HG03196 (cell line): Measurements from ENCODE around the gene PEX1.
"Not testable (repeated sequence)": the region's sequence is repeated elsewhere in the genome, so short reads cannot be mapped to it uniquely, and the experiment has no call there.

ENCODE experiments used
- ATAC-seq: cut with Tn5 transposase; IDR thresholded peaks from one replicate; pipeline ENCODE4 v1.9.1; 2021; ENCODE audit not compliant: unreplicated experiment

The PEX1 gene

DNA sequence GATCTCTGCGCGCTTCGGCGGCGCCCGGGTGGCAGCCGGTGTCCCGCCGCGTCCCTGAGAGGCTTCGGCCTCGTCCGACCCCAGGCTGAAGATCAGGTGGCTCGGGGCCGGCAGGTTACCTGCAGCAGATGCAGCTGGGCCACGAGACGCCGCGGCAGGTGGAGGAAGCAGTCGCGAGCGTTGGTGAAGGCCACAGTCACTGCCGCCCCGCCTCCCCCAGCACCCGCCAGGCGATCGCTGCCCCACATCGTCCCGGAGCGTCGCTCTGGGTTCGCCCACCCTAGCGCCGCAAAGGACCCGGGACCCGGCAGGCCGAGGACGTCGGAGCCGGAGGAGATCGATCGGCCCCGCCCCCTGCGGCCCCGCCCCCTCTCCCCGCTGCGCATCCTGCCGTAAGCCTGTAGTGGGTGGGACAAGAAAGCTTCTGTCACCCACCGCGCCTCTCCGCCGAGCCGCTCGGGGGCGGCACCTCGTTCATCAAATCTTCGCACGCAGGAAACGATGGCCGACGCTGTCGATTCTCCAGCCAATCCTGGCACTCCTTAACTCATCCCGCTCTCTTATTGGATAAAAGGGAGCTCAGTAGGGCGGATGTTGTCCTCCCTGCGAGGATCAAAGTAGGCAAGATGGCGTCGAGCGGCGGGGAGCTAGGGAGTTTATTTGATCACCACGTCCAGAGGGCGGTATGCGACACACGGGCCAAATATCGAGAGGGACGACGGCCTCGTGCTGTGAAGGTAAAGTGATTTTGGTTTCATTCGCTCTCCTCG lies at the start of gene PEX1, which contains the start of gene RBM48:
PEX1 (minus strand) TSS at position 333 of the 770 bp plus-strand sequence; CDS start at position 248, 85 bp downstream.
RBM48 (plus strand) TSS at position 608 of the 770 bp plus-strand sequence; CDS start at position 627, 19 bp downstream.
- ATAC-seq: peak; percentile 98

DNA sequence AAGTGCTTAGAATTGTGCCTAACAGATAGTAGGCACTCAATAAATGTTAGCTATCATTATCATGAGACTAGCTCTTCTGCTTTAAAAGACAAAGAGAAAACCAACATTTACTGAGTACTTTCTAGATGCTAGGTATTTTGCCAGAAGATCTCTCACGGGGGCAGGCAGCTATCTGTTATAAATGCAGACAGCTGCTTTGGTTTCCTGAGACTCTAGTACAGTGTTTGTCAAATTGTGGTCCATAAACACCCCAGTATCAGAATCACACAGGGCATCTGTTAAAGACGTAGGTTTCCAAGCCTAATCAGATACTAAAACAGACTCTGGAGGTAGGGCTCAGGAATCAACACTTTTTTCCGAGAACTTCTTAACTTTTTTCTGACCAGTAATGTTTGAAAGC lies 48.0 kb upstream of the PEX1 start:
- no peak for ATAC-seq

DNA sequence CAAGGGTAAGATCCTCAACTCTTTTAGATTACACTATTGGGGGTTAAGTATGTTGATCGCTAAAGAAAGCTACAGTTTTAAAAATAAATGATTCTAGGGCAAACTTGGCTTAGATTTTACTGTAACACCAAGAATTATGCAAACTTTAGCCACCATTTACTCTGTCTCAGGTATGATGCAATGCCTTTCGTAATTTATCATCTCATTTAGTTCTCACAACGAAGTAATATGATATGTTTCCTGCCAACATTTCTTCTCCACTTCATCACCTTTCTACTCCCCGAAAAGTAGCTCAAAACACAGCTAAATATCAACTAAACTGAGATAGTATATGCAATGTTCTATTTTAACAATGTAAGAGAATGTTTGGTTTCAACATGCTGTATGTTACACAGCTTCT lies 40.8 kb upstream of the PEX1 start:
- no peak for ATAC-seq

DNA sequence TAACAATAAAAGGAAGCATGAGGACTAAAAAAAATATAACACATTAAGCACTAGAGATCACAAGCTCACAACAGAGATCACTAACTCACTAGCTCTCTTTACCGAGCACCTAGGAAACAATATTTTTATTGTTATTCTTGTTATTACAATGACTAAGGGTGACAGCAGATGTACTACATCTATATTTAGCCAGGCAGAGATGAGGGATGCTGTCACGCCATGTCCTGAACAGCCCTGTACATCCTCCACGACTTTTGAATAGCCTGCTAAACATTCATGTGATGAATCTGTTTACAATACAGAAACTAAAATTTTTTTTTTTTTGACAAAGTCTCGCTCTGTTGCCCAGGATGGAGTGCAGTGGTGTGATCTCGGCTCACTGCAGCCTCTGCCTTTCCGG lies 39.1 kb upstream of the PEX1 start:
- no peak for ATAC-seq

DNA sequence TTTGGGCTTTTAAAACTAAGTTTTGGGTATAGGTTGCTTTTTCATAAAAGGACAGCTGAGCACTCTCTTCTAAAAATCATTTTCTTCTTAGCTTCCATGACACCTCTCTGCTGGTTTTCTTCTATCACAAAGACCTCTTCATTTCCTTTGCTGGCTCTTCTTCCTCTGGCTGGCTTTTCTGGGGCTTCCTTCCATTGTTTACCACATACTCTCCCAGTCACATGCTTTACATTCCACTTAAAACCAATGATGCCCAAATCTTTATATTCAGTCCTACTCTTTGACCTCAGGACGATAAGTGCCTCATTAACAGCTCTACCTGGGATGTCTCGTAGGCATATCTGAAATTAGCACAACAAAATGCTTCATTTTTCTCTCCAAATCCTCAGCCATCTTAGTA lies 35.0 kb upstream of the PEX1 start:
- no peak for ATAC-seq

DNA sequence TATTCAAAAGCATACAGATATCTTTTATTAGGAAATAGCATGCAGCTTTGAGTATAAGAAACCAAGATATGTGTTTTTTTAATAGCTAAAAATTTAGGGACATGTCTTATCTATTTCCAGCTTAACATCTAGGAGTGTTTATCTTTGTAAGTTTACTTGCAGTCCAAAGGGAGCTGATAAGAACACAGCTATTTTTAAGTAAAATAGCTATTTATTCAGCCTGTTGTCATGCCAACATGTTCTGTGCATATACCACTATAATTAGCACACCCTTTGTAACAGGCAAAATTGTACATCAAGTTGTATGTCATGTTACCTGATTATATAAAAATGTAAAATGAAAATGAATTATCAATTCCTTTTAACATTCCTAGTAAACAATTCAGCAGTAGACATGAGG lies 32.3 kb upstream of the PEX1 start:
- ATAC-seq: no peak

DNA sequence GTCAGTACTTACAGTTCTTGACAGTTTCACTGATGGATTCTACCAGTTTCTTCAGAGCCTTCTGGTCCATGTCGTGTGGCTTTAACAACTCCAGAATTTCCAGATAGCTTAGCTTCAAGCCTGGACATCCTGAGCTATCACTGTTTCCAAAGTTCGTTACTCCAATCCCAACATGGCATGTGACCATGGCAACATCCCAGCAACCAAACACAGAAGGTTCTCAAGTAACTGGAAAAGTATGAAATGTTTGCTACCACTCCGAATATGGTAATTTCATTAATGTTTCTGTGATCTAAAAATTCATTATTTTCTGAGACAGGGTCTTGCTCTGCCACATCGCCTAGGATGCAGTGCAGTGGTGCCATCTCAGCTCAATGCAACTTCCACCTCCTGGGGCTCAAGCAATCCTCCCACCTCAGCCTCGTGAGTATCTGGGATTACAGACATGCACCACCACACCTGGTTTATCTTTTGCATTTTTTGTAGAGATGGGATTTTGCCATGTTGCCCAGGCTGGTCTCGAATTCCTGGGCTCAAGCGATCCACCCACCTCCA lies 29.6 kb upstream of the PEX1 start:
- ATAC-seq: no peak

DNA sequence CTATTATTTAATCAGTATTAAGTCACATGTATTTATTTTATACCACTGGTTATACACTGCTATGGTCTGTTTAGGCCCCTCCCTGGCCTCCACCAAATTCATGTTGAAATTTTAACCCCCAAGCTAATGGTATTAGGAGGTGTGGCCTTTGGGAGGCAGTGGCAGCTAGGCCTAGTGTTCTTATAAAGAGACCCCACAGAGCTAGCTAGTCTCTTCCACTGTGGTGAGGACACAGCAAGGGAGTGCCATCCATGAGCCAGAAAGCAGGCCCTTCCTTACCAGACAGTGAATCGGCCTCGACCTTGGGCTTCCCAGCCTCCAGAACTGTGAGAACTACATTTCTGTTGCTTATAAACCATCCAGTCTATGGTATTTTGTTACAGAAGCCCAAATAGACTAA lies 28.9 kb upstream of the PEX1 start:
- ATAC-seq: no peak

DNA sequence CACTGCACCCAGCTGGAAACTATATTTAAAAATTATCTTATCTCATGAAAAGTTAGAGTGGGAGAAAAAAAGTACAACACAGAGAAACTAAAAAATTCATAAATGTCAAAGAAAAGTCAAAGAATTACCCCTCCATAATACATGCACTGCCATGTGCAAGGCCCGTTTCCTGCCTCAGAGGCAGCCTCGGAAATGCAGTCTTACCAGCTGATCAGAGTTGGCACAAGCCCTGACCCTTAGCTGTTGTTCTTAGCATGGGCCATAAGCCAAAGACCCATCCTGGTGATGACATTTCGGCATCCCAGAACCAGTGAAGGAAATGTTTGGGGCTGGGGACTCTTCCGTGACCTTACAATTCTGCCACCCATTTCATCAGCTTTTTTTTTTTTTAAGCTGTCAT lies 21.9 kb upstream of the PEX1 start:
- no peak for ATAC-seq

DNA sequence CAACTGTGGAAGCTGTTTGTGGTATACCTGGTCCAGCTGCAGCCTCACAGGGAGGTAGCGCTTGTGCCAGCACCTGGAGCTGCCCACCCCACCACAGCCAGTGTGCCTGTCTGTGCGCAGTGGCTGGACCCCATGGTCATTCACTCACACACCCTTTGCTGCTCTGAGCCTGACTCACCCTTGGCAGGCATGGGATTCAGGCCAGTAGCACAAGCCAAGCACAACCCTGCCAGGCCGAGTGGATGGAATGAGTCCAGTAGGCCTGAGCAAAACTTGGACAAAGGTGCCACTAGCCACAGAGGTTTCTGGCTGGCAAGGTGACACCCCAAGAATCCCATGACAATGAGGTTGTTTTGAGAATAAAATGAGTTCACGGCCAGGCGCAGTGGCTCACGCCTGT lies 19.3 kb upstream of the PEX1 start:
- ATAC-seq: no peak

DNA sequence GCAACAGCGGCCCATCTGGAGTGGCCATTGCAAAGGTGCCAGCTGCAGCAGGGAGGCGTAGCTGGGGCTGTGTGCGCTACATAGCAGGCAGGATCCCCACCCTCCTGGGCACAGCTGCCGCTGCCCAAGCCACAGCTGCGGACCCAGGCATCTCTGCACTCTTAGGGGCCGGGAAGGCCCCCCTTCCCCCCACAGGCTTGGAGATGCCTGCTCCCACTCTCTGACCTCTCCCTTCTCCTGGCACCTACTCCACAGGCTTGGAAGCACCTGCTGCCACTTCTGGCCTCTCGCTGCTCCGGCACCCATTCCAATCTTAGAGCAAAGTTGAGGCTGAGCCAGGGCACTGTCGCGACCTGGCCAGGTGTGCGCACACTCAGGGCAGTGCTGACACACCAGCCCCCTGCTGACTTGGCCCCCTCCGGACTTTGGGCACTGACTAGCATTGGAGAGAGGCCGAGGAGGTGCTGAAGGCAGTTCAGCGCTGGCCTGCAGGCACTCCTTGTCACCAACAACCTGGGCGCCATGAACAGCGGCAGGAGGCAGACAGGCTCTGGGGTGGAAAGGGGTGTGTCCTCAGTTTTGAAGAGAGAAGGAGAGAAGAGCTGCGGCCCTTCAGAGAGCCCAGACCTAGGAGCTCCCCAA lies 18.7 kb upstream of the PEX1 start:
- no peak for ATAC-seq

DNA sequence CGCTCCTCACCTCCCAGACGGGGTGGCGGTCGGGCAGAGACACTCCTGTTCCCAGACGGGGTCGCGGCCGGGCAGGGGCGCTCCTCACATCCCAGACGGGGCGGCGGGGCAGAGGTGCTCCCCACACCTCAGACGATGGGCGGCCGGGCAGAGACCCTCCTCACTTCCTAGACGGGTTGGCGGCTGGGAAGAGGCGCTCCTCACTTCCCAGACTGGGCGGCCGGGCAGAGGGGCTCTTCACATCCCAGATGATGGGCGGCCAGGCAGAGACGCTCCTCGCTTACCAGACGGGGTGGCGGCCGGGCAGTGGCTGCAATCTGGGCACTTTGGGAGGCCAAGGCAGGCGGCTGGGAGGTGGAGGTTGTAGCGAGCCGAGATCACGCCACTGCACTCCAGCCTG lies 16.8 kb upstream of the PEX1 start:
- not testable (repeated sequence) for ATAC-seq

DNA sequence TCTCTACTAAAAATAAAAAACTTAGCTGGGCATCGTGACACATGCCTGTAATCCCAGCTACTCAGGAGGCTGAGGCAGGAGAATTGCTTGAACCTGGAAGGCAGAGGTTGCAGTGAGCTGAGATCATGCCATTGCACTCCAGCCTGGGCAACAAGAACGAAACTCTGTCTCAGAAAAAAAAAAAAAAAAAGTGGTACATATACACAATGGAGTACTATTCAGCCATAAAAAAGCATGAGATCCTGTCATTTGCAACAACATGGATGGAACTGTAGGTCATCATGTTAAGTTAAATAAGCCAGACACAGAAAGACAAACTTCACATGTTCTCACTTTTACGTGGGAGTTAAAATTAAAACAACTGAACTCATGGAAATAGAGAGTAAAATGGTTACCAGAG lies 15.2 kb upstream of the PEX1 start:
- ATAC-seq: not testable (repeated sequence)

DNA sequence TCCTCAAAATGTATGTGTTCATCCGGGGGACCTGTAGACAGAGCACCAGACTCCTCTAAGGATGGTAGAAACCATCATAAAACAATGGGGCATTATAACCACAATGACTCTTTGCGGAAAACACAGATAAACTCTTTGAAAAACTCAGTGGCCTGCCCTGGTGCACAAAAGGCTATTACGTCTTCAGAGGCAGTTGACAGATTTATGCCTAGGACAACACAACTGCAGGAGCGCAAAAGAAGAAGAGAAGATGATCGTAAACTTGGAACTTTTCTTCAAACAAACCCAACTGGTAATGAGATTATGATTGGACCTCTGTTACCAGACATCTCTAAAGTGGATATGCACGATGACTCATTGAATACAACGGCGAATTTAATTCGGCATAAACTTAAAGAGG lies 6.3 kb upstream of the PEX1 start:
- ATAC-seq: no peak

DNA sequence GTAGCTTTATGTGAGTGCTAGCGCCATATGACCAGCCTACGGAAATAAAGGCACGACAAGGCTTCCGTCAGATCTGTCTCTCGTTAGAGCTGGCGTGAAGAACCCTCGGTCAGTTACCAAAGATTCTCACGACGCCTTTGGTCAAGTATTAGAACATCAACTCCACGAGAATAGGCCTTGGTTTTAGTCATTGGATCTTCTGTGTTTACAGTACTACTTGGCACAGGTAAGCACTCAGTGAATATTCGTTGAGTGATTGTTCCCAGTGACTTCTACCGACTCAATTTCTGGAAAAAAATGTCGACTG lies 591 bp upstream of the PEX1 start:
- ATAC-seq: peak; percentile 4

DNA sequence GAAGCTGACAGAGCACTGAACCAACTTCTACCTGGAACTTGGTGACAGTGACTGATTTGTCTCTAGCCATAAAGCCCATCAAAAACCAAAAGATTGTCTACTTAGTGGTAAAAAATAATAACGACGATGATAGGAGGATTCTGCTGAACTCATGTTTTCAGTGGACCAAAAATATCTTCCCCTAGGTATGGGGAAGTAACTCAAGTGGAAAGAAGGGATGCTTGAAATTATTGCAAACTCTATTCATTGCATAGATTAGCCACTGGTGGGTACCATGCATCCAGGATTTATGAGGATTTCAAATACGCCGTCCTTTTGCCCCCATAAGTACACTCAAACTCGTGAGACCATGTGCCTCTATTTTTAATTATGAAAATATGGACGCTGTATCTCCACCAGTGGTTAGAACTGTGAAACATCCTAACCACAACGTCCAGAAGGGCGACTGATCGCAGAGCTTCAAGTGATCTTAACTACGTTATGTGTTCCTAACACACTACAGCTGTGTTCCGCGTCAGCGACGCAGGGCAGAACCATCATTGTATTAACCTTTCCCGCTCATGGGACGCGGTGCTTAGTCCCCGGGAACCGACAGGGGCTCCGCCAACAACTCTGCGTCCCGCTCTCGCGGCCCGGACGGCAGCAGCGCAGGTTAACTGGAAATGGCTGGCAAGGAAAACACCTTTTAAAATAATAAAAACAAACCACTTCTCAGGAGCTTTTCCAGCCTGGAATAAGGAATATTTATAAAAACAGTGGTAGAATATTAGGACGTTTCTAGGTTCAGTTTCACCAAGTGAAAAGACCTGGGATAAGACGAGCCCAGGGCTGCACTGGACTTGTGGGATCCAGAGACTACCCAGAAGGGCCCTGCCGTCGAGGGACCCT lies 776 bp downstream of the PEX1 start:
- ATAC-seq: peak; percentile 31

DNA sequence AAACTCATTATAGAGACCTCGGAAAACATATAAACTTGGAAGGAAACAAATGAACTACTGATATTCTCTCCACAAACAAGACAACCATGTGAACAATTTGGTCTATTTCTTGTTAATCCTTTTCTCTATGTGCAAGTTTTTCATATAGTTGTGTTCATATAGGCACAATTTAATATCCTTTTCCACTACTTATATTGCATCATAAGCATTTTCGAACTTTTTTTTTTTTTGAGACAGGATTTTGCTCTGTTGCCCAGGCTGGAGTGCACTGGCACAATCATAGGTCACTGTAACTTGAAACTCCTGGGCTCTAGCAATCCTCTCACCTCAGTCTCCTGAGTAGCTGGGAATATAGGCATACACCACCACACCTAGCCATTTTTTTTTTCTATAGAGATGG lies 5.2 kb downstream of the PEX1 start:
- no peak for ATAC-seq

DNA sequence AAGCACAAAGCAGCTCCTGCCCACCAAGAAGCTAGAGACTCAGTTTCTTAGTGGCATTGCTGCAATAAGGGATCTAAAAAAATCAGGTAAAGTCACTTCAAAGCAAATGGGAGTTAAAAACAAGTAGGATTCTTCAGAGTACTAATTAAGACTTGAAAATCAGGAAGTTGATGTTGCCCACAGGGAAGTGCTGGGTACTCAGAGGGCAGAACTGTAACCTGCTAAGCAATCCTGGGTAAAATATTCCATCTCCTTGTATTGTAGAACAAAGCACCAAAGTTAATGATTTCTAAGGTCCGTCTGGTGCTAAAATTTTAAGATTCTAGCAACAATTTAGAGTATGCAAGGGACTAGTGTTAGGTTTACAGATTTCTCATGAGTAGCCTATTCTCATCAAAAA lies 8.3 kb downstream of the PEX1 start:
- no peak for ATAC-seq

DNA sequence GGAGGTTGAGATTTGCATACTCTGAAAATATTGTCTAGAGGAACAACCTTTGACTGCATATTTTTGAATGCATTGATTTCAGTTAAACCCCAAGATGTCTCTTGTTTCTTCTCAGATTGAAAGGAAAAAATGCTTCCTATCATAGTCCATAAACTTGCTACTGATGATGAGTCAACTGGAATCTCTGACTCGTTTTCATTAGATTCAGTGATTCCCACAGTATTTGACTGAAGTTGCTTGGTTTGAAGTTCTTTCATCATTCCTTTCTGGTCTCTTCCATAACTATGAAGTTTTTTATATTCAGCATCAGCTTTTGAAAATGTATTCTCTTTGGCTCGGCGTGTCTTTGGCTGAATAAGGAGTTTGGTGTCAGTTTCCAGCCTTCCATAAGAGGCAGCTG lies 10.7 kb downstream of the PEX1 start:
- no peak for ATAC-seq

DNA sequence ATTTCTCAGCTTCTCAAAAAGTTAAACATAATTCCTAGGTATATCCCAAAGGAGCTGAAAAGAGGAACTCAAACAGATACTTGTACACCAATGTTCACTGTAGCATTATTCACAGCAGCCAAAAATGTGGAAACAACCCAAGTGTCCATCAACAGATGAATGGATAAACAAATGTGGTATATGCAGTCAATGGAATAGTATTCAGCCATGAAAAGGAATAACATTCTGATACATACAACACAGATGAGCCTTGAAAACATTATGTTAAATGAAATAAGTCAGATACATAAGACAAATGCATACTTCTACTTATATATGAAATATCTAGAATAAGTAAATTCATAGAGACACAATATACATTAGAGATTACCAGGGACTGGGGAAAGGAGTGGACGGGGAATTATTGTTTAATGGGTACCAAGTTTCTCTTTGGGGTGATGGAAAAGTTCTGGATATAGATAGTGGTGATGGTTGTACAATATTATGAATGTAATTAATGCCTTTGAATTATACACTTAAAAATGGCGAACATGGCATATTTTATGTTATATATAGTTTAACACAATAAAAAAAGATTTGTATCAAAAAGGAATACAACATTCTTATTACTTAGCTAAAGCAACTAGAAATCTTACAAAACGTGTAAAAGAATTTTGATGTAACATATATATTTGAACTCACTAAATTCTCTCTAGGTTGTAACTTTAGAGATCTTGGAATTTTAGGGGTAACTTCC lies 15.0 kb downstream of the PEX1 start:
- ATAC-seq: no peak

DNA sequence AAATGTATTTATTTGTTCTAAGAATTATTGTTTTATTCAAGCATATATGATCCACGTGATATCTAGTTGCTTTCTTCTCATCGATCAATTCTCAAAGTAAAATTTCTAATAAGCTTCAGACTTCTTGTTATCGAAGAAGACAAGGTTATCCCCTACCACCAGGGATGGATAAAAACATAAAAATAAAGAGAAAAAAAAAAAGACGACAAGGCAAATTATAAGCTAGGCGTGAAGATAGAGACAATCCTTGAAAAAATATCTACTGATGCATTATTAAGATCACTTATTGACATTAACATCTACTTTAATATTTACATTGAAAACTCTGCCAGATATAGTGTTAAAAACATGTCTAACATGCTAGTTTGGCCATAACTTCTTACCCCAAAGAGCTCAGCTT lies 19.4 kb downstream of the PEX1 start:
- no peak for ATAC-seq
